Putamen (tissue), 1 donor: ENCODE results near the gene CALHM6.

Source experiments
- DNase-seq: peaks from one replicate; pipeline ENCODE4 v3.0.0-alpha.2; 2016; ENCODE audit warnings: low spot score

Gene CALHM6

DNA sequence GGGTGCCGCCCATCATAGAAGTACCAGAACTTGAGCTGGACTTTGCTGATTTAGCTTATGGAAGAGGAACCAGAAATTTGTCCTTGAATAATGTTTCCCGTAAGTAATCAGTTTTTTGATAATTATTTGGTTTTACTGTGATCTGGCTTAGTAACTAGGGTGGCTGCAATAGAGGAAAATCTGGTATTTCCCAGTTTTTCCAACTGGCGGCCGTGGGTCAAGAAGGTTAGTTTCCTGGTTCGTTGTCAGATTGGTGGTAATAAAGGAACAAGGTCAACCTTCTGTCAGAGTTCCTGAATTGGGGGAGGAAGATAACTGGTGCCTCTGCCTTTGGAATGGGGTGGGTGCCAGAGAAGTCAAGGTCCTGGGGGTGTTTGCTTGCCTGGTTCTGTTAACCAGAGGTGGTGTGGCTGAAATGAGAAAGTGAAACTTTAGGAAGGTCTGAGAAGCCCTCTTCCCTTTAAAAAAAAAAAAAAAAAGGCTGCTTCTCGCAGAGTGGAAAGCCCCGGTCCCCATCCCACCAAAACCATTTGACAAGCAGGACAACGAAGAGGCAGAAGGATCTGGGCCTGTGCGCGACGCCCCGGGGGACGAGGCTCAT is at the start of gene CALHM6:
Gene CALHM6 (plus strand): TSS at position 45 of the 601 bp plus-strand sequence. CDS start 555 bp downstream, at position 600.
- DNase-seq: no peak

- DNase-seq: no peak
These were observed 48.9 kb upstream of the CALHM6 start for GRCh38 chr6:116412270-116412669.

- no peak for DNase-seq
These were observed 47.8 kb upstream of the CALHM6 start for GRCh38 chr6:116413357-116413756.

- DNase-seq: no peak
These were observed 43.5 kb upstream of the CALHM6 start for GRCh38 chr6:116417661-116418060.

DNA sequence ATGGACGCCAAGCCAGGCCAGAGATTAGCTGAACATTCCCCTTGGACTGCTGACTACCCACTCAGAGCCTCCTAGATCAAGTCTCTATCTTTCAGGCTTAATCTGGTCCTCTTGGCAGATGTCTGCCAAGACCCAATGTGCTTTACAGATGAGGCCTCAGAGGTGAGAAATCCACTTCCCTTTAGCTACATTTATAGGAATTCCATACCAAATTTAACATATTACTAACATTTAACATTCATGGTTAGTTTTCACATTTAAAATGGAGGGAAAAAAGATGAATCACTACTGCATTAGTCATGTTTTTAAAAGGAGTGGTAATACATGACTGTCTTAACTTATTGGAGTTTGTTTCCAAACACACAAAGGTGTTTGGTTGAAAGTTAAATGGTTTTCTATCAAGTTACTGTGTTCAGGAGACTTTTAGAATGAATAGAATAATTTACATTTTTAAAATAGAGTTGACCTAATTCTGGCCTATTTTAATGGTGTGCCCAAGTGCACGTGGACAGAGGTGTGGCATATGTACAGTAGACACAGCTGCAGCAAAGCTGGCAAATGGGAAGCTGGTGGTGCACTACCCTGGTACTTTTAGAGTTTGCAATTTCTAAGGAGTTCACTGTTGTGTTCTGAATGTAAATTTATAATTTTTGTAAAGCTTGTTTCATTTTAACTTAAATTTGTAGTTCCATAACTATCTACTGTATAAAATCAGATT is 41.9 kb upstream of the CALHM6 start:
- no peak for DNase-seq

GRCh38 chr6:116420341-116420740 is 40.8 kb upstream of the CALHM6 start:
- no peak for DNase-seq

GRCh38 chr6:116422238-116422637 is 38.9 kb upstream of the CALHM6 start:
- DNase-seq: no peak

DNA sequence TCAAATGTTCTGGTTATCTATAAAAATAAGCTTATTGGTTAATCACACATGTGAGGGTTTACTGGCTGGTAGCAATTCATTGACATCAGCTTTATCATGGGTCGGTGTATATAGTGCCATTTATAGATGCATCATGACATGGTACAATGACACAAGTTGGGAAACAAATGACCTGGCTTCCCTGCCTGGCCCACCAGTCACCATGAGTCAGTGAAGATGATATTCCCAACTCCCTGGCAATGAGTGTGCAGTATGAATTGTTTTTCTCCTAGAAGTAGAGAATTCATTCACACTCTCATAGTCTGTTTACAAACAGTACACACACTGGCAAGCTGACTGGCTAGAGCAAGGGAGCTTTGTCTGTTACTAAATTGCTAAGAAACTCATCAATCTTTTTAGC is 37.2 kb upstream of the CALHM6 start:
- no peak for DNase-seq

DNA sequence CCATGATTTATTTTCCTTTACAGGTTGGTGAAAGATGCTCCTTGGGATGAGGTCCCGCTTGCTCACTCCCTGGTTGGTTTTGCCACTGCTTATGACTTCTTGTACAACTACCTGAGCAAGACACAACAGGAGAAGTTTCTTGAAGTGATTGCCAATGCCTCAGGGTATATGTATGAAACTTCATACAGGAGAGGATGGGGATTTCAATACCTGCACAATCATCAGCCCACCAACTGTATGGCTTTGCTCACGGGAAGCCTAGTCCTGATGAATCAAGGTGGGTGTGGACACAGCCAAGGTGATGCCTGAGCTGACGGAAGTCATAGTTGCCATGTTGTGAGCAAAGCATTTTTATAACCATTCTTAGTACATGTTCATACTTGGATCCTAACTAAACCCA is 34.6 kb upstream of the CALHM6 start:
- DNase-seq: no peak

GRCh38 chr6:116429111-116429510 is 32.1 kb upstream of the CALHM6 start:
- DNase-seq: no peak

DNA sequence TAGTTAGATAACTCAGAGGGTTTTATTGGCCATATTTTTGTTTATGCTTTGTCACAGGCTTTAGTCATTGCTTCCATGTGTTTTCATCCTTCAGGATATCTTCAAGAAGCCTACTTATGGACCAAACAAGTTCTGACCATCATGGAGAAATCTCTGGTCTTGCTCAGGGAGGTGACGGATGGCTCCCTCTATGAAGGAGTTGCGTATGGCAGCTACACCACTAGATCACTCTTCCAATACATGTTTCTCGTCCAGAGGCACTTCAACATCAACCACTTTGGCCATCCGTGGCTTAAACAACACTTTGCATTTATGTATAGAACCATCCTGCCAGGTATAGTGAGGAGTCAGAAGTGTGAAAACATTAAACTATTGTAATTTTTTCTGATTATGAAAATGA is 30.3 kb upstream of the CALHM6 start:
- no peak for DNase-seq

- no peak for DNase-seq
These were observed 29.1 kb upstream of the CALHM6 start for GRCh38 chr6:116431964-116432595.

DNA sequence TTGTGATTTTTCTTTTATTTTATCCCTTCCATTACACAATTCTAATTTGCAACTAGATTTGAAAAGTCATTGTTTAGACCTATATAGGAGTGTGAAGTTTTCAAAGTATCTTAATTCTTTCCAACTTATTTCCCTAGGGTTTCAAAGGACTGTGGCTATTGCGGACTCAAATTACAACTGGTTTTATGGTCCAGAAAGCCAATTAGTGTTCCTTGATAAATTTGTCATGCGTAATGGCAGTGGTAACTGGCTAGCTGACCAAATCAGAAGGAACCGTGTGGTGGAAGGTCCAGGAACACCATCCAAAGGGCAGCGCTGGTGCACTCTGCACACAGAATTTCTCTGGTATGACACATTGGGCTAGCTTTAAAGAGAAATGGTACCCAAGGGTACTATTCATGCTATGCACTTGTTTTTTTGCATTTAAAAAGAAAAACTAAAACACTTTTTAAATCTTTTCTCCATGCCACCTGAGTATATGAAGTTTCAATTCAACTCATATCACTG is 27.9 kb upstream of the CALHM6 start:
- no peak for DNase-seq

GRCh38 chr6:116434056-116434725 is 27.0 kb upstream of the CALHM6 start:
- DNase-seq: no peak

GRCh38 chr6:116436586-116436985 is 24.6 kb upstream of the CALHM6 start:
- no peak for DNase-seq

GRCh38 chr6:116437656-116438055 is 23.5 kb upstream of the CALHM6 start:
- DNase-seq: no peak

- DNase-seq: no peak
These were observed 22.4 kb upstream of the CALHM6 start for GRCh38 chr6:116438590-116439448.

DNA sequence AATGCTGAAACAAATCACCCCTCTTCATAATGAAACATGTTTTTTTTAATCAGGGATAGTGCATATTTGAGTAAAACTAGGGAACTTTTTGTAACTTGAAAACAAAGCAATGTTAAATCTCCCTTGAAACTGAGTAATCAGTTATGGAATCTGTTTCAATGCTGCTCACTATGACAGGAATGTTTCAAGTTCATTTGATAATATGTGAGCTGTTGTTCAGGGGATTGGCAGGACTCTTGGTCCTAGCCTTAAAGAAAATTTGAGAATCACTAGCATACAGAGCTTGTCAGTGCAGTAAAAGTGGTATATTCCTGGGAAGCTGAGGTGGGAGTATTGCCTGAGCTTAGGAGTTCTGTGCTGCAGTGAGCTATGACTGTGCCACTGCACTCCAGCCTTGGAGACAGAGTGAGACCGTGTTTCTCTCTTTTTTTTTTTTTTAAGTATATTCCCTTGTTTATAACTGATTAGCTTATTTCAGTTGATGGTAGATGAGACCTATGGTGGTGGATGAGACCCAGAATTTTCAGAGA is 21.6 kb upstream of the CALHM6 start:
- DNase-seq: no peak

DNA sequence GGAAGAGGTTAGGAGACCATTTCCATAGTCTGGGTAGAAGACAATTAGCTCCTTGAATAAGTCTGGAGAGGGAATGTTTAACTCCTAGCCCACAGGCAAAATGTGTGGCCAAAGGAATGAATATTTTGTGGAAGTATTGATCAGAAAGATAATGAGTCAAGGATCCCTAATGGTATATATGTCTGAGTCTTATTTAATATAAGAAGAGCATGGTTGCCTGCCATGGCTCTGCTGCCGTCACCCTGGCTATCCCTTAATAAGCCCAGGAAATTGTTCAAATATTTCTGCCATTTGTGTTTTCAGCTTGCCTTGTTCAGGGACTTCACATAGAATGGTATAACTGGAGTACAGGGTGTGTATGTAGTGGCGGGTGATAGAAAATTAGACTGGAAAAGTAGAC is 18.1 kb upstream of the CALHM6 start:
- no peak for DNase-seq

GRCh38 chr6:116444092-116444491 is 17.1 kb upstream of the CALHM6 start:
- DNase-seq: no peak

DNA sequence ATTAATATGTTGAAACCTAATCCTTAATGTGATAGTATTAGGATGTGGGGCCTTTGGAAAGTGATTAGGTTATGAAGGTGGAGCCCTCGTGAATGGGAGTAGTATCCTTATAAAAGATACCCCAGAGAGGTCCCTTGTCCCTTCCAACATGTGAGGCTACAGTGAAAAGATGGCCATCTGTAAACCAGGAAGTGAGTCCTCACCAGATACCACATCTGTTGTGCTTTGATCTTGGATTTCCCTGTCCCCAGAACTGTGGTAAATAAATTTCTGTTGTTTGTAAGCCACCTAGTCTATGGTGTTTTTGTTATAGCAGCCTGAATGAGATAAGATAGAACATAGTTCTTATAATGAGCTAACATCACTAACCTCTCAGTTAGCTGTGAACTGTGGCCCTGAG is 16.6 kb upstream of the CALHM6 start:
- no peak for DNase-seq
